ENCODE results near the gene IQCK.

IQCK gene

DNA sequence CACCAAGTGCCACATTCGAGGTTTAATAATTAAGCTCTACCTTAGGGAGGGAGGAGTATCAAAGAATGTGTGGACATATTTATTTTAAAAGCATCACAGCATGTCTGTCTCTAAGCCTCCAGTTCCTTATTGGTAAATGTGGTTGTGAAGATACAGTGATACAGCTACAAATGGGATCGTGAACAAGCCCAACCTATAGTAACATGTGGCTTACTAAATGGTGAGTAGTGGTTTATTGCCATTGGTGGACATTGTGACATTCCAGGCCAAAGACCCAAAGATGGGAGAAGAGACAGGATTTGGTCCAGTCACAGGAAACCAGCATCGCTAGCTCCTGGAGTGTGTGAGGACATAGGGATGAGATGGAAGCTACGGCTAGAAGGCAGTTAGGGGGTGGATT is 51.2 kb downstream of the IQCK start:
- no peak overlapping the region for H3K4me3 ChIP-seq (ENCODE audit: low read depth, low read length)
- no peak overlapping the region for H3K4me2 ChIP-seq (ENCODE audit: low read length)
- H3K79me2 ChIP-seq, result peaks cover 2% of the 10 kb centered on the region
- no peaks in the 10 kb centered on the region for H3K9me3 ChIP-seq (ENCODE audit: control insufficient read depth, low read length)
- no peaks in the 10 kb centered on the region for H3K4me1 ChIP-seq
- no peaks in the 10 kb centered on the region for H3K36me3 ChIP-seq (ENCODE audit: control insufficient read depth, insufficient read depth, low read length)
- no peak overlapping the region for H2AFZ ChIP-seq
- no peaks in the 10 kb centered on the region for H3K27me3 ChIP-seq (ENCODE audit: control insufficient read depth, insufficient read depth, low read length)
- TF ChIP-seq, protein P1, sequence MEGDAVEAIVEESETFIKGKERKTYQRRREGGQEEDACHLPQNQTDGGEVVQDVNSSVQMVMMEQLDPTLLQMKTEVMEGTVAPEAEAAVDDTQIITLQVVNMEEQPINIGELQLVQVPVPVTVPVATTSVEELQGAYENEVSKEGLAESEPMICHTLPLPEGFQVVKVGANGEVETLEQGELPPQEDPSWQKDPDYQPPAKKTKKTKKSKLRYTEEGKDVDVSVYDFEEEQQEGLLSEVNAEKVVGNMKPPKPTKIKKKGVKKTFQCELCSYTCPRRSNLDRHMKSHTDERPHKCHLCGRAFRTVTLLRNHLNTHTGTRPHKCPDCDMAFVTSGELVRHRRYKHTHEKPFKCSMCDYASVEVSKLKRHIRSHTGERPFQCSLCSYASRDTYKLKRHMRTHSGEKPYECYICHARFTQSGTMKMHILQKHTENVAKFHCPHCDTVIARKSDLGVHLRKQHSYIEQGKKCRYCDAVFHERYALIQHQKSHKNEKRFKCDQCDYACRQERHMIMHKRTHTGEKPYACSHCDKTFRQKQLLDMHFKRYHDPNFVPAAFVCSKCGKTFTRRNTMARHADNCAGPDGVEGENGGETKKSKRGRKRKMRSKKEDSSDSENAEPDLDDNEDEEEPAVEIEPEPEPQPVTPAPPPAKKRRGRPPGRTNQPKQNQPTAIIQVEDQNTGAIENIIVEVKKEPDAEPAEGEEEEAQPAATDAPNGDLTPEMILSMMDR (IDR thresholded peaks at IDR 0.05), result no peak
- no peak overlapping the region for H3K27ac ChIP-seq
- H3K9ac ChIP-seq, result no peak overlapping the region

DNA sequence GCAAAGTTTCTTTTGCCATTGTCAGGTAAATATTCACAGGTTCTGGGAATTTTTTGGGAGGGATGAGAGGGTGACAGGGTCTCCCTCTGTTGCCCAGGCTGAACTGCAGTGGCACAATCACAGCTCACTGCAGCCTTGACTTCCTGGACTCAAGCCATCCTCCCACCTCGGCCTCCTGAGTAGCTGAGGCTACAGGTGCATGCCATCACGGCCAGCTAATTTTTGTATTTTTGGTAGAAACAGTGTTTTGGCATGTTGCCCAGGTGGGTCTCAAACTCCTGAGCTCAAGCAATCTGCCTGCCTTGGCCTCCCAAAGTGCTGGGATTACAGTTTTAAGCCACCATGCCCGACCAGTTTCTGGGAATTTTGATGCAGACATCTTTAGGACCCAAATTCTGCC is 53.0 kb downstream of the IQCK start:
- Histone ChIP-seq H2AFZ (no peak overlapping the region), H3K27ac (no peak overlapping the region), H3K4me1 (no peaks in the 10 kb centered on the region), H3K27me3 (ENCODE audit: control insufficient read depth, insufficient read depth, low read length) (no peaks in the 10 kb centered on the region), H3K36me3 (ENCODE audit: control insufficient read depth, insufficient read depth, low read length) (no peaks in the 10 kb centered on the region), H3K9ac (no peak overlapping the region), H3K4me3 (ENCODE audit: low read depth, low read length) (no peak overlapping the region), H3K79me2 (peaks cover 2% of the 10 kb centered on the region), H3K9me3 (ENCODE audit: control insufficient read depth, low read length) (no peaks in the 10 kb centered on the region), H3K4me2 (ENCODE audit: low read length) (no peak overlapping the region)
- TF ChIP-seq, protein P1 (IDR thresholded peaks at IDR 0.05), result no peak

DNA sequence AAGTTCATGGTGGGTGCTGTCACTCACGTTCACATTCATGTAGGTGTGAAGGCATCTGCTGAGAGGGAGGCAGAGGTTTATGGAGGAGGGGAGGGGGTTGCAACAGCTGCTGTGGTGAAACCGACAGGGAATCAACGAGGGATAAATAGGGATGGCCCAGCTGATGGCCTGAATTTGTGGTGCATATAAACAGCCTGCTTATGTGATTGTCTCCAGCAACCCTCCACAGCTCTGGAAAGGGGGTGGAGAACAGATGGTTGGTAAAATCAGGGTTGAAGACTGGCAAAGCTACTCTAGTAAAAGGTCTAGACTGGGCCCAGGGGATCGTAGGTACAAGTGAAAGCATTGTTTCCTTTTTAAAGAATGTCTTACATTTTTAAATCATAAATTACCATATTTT is 53.7 kb downstream of the IQCK start:
- Histone ChIP-seq H3K36me3 (ENCODE audit: control insufficient read depth, insufficient read depth, low read length) (no peaks in the 10 kb centered on the region), H3K27me3 (ENCODE audit: control insufficient read depth, insufficient read depth, low read length) (no peaks in the 10 kb centered on the region), H3K9ac (no peak overlapping the region), H3K4me2 (ENCODE audit: low read length) (no peak overlapping the region), H3K4me3 (ENCODE audit: low read depth, low read length) (no peak overlapping the region), H3K27ac (no peak overlapping the region), H3K79me2 (peaks cover 2% of the 10 kb centered on the region), H2AFZ (no peak overlapping the region), H3K9me3 (ENCODE audit: control insufficient read depth, low read length) (no peaks in the 10 kb centered on the region), H3K4me1 (no peaks in the 10 kb centered on the region)
- TF ChIP-seq, protein P1 (IDR thresholded peaks at IDR 0.05), result no peak

DNA sequence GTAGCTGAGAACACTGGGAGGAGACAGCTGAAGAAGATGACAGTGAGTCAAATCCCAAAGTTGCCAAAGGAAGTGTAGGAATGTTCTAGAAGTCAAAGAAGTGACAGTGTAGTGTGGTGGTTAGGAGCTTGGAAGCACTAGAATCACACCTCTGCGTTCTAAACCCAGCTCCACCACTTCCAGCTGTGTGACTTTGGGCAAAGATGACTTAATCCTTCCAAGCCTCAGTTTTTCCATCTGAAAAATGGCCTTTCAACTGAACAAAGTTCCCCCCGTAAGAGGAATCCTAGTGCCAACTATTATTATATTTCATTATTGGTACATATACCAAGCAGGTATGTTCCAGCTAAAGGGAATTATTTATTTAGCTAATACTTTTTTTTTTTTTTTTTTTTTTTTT is 56.0 kb downstream of the IQCK start:
- H3K4me3 ChIP-seq (ENCODE audit: low read depth, low read length), result no peak overlapping the region
- H3K27ac ChIP-seq, result no peak overlapping the region
- no peaks in the 10 kb centered on the region for H3K27me3 ChIP-seq (ENCODE audit: control insufficient read depth, insufficient read depth, low read length)
- H3K4me2 ChIP-seq (ENCODE audit: low read length), result no peak overlapping the region
- no peaks in the 10 kb centered on the region for H3K4me1 ChIP-seq
- H3K36me3 ChIP-seq (ENCODE audit: control insufficient read depth, insufficient read depth, low read length), result no peaks in the 10 kb centered on the region
- no peak overlapping the region for H3K9ac ChIP-seq
- H3K79me2 ChIP-seq, result peaks cover 2% of the 10 kb centered on the region
- no peaks in the 10 kb centered on the region for H3K9me3 ChIP-seq (ENCODE audit: control insufficient read depth, low read length)
- TF ChIP-seq, protein P1 (IDR thresholded peaks at IDR 0.05), result no peak
- H2AFZ ChIP-seq, result no peak overlapping the region

DNA sequence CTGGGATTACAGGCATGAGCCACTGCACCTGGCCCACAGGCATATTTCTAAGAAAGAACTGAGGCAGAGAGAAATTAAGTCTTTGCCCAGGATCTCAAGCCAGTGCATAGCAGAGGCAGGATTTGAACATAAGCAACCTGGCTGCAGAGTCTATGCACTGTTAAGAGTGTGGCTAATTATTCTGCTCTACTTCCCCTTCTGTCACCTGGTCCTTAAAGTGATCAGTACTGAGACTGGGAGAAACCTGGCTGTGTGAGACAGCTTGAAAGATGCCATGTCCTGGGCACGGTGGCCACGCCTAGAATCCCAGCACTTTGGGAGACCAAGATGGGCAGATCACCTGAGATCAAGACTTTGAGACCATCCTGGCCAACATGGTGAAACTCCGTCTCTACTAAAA is 58.1 kb downstream of the IQCK start:
- Histone ChIP-seq H3K9ac (no peak overlapping the region), H2AFZ (no peak overlapping the region)

More for the DNA sequence above, 58.1 kb downstream of the IQCK start:
- no peak overlapping the region for H3K27ac ChIP-seq
- H3K27me3 ChIP-seq (ENCODE audit: control insufficient read depth, insufficient read depth, low read length), result no peaks in the 10 kb centered on the region
- H3K4me1 ChIP-seq, result no peaks in the 10 kb centered on the region
- no peaks in the 10 kb centered on the region for H3K79me2 ChIP-seq
- H3K4me2 ChIP-seq (ENCODE audit: low read length), result no peak overlapping the region
- TF ChIP-seq, protein P1 (IDR thresholded peaks at IDR 0.05), result no peak
- H3K9me3 ChIP-seq (ENCODE audit: control insufficient read depth, low read length), result no peaks in the 10 kb centered on the region
- H3K36me3 ChIP-seq (ENCODE audit: control insufficient read depth, insufficient read depth, low read length), result no peaks in the 10 kb centered on the region
- H3K4me3 ChIP-seq (ENCODE audit: low read depth, low read length), result no peak overlapping the region
